NCI-H345 (cell line): ENCODE results near the gene APOBEC3F.
"Not testable (repeated sequence)": the region's sequence is repeated elsewhere in the genome, so short reads cannot be mapped to it uniquely, and the experiment has no call there.

Source experiments
- DNase-seq: peaks from one replicate; lab custom pipeline; 2025; lab: John Stamatoyannopoulos, UW

The APOBEC3F gene

DNA sequence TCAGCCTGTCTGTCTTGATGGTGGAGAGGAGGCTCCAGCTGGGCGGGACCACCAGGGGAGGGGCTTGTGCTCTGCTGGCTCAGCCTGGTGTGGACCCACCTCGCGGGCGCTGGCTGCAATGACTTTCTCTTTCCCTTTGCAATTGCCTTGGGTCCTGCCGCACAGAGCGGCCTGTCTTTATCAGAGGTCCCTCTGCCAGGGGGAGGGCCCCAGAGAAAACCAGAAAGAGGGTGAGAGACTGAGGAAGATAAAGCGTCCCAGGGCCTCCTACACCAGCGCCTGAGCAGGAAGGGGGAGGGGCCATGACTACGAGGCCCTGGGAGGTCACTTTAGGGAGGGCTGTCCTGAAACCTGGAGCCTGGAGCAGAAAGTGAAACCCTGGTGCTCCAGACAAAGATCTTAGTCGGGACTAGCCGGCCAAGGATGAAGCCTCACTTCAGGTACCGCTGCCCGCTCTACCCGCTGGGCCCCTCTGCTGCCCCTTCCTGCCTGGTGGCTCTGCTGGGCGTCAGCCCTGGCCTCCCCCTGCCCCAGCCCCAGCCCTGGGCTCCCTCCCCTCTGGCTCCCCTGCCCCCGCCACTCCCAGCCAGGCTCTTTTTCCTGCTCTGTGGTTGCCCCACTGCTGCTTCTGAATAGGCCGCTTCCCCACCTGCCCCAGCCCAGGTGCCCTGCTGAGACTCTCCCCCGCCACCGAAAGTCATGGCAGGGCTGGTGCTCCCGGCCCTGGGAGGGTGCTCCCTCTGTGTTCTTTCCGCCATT is at the start of gene APOBEC3F:
TSS of gene APOBEC3F (plus strand) at position 327 of the 759 bp plus-strand sequence. CDS start at position 424, 97 bp downstream.
- DNase-seq: not testable (repeated sequence)

DNA sequence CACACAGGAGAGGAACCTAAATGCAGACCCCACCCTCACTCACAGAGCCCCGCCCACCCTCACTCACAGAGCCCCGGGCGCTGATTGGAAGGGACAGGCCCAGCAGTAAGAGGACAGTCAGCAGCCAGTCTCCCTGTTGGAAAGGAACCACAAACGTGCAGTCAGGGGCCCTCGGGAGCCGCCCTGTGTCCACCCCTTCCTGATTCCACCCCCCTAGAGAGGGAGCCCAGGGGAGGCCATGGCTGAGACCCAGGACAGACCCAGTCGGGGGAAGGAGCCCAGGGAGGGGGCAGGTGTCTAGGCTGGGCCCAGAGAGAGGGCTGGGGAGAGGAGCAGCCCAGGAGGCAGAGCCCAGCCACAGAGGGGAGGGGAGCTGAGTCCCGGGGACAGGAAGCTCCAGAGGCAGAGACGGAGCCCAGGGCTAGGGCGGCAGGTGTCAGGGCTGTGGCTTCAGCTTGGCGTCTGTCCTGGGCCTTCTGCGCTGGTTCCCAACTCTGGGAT is 47.7 kb upstream of the APOBEC3F start:
- peak; percentile 54 for DNase-seq

DNA sequence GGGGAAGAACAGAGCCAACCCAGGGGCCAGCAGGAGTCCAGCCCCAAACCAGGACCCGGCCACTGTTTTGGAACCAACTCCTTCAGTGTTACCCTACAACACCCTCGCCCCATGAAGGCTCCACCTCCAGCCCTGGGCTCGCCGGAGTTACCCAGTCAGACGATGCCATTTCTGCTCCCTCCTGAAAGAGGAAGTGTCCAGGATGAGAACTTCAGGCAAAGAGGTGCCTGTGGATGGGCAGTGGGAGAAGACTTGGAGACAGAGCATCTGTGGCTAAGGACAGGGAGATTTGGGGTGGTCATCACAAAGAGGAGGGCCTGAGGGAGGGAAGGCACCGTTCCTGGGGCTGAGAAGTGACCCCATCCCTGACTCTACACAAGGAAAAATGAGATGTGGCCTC is 44.6 kb upstream of the APOBEC3F start:
- DNase-seq: no peak

DNA sequence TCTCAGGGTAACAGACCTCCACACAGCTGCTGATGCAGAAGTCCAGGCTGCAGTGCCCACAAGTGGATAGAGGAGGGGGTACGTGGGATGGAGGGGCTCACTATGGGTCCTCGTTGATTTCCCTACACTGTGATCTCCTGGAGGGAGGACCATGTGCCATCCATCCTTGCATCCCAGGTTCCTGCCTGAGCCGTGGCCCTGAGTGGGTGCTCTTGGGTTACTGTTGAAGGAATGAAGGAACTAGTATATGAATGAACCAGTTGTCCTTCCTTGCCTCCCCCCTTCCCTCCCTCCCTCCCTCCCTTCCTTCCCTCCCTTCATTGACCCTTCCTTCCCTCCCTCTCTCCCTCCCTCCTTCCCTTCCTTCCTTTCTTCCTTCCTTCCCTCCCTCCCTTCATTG is 43.1 kb upstream of the APOBEC3F start:
- DNase-seq: no peak

DNA sequence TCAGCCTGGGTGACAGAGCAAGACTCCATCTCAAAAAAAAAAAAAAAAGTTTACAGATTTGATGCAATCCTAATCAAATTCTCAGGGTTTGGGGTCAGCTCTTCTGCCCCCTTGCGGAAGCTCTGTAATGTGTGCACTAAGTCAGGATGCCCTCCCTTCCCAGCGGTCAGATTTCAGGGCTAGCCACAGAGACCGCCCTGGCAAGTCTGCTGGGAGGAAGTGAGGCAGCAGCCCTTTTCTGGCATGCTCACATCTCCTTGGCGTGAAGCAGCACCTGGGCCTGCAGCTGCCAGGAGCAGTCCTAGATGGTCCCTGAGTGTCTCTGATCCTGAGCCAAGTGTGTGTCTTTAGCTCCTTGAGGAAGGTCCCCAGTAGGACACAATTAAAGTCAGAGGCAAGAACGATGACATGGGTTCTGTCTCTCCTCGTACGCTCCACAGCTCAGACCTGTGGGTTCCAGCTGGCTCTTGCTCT is 37.5 kb upstream of the APOBEC3F start:
- DNase-seq: no peak

DNA sequence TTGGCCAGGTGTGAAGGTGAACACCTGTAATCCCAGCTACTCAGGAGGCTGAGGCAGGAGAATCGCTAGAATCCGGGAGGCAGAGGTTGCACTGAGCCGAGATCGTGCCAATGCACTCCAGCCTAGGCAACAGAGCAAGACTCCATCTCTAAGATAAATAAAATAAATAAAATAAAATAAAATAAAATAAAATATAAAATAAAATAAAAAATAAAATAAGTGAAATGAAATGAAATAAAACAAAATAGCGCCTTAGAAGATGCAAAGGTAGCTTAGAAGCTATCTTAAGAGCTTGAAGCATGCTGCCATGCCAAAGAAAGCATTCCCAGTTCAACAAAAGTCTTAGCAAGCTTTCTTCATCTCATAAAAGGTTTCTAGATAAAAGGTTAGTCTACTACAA is 33.5 kb upstream of the APOBEC3F start:
- DNase-seq: no peak

DNA sequence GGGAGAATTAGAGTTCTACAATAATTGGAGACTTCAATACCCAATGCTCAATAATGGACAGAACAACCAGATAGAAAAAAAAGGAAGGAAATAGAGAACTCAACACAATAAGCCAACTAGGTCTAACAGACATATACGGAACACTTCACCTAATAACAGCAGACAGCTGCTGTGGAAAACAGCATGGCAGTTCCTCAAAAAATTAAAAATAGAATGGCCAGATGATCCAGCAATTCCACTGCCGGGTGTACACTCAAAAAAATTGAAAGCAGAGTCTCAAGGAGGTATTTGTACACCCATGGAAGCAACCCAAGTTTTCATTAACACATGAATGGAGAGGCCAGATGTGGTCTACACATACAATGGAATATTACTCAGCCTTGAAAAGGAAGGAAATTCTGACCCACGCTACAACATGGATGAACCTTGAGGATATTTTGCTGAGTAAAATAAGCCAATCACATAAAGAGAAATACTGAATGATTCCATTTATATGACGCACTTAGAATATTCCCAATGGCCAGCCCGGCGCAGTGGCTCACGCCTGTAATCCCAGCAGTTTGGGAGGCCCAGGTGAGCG is 32.3 kb upstream of the APOBEC3F start:
- DNase-seq: not testable (repeated sequence)

DNA sequence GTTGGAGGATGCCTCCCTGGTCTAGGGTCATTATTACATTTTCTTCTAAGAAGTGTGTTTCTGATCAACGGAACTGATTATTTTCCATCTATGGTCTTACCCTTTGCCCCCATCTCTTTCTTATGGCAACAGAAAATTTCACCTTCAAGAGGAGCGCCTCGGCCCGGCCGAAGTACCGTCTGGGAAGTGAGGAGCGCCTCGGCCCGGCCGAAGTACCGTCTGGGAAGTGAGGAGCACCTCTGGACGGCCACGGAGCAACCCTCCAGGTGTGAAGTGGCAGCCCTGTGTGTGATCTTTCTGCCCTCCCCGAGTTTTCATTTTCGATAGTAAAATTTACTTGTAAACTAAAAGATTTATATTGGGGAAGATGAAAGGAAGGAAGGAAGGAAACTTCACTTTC is 29.7 kb upstream of the APOBEC3F start:
- no peak for DNase-seq

DNA sequence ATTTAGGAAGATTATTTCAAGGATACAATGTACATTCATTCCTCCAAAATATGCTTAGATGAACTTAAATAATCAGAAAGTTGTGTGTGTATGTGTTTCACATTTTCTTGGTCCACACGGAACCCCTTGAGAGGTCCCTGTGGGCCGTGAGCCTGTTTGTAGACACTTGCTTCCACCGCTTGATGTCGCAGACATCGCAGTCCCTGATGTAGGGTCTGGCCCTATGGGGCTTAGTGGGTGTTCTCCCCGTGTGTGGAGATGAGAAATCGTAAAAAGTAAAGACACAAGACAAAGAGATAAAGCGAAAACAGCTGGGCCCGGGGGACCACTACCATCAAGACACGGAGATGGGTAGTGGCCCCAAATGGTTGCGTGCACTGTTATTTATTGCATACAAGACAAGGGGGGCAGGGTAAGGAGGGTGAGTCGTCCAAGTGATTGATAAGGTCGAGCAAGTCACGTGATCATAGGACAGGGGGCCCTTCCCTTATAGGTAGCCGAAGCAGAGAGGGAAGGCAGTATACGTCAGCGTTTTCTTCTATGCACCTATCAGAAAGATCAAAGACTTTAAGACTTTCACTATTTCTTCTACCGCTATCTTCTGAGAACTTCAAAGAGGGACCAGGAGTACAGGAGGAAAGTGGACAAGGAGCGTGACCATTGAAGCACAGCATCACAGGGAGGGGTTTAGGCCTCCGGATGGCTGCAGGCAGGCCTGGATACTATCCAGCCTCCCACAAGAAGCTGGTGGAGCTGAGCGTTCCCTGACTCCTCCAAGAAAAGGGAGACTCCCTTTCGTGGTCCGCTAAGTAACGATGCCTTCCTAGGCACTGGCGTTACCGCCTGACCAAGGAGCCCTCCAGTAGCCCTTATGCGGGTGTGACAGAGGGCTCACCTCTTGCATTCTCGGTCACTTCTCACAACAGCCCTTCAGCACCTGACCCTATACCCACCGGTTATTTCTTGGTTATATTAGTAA is 27.8 kb upstream of the APOBEC3F start:
- DNase-seq: no peak

DNA sequence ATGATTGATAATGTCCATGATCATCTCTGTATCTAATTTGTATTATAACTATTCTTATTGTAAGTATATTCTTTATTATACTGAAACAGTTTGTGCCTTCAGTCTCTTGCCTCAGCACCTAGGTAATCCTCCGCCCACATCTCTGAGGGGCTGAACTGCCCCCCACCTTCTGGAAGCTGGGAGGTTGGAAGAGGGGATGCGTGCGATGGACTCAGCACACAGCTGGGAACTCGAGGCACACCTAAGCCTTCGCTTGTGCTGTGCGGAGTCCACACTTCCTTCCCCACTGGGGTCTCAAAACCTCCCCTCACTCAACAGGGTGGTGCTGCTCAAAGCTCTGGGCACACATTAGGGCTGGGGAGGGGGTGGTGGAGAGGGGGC is 27.1 kb upstream of the APOBEC3F start:
- not testable (repeated sequence) for DNase-seq

DNA sequence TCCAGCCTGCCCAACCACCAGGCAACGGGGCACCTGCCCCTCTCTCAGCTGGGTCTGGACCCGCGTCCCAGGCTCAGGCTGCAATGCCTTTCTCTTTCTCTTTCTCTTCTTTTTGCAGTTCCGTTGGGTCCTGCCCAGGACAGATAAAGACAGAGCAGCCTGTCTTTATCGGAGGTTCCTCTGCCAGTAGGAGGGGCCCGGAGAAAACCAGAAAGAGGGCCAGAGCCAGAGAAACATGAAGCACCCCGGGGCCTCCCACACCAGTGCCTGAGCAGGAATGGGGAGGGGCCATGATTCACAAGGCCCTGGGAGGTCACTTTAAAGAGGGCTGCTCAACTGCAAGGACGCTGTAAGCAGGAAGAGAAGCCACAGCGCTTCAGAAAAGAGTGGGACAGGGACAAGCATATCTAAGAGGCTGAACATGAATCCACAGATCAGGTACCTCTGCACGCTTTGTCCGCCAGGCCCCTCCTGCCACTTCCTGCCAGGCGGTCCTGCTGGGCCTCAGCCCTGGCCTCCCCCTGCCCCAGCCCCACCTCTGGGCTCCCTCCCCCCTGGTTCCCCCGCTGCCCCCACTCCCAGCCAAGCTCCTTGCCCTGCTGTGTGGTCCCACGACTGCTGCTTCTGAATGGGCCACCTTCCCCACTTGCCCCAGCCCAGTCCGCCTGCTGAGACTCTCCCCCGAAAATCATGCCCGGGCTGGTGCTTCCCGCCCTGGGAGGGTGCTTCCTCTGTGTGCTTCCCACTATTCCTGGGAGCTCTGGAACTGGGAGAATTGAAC is 26.5 kb upstream of the APOBEC3F start, which contains the start of gene APOBEC3C:
TSS of gene APOBEC3C (plus strand) at position 316 of the 781 bp plus-strand sequence. CDS start at position 422, 106 bp downstream.
- DNase-seq: no peak

DNA sequence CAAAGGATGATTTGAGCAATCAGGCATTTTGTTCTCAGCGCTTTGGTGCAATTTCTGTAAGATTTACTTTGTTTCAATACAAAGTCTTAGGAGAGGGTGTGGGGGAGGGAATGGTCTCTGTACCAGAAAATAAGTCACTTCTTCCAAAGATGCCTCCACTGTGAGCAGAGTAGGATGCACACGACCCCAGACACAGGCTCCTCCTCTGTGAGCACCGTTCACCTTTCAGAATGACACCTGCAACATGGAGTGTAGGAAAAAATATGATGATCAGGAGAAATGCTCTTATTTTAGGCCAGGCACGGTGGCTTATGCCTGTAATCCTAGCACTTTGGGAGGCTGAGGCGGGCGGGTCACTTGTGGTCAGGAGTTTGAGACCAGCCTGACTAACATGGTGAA is 25.9 kb upstream of the APOBEC3F start:
- not testable (repeated sequence) for DNase-seq

DNA sequence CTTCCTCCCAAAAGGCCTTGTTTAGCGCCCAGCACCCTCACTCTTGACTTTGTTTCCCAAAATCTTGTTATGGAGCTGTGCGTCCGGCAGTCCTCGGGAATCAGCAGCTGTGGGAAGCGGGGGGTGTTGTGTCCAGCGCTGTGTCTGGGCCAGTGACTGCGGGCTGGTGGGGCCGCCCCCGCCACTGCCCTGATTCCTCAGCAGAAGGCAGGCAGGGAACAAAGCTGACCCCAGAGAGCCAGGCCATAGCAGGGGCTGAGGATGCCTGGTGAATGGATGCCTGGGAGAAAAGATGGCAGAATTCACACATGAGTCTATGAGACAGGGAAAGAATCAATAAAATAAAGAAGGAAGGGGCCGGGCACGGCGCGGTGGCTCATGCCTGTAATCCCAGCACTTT is 24.1 kb upstream of the APOBEC3F start:
- no peak for DNase-seq

DNA sequence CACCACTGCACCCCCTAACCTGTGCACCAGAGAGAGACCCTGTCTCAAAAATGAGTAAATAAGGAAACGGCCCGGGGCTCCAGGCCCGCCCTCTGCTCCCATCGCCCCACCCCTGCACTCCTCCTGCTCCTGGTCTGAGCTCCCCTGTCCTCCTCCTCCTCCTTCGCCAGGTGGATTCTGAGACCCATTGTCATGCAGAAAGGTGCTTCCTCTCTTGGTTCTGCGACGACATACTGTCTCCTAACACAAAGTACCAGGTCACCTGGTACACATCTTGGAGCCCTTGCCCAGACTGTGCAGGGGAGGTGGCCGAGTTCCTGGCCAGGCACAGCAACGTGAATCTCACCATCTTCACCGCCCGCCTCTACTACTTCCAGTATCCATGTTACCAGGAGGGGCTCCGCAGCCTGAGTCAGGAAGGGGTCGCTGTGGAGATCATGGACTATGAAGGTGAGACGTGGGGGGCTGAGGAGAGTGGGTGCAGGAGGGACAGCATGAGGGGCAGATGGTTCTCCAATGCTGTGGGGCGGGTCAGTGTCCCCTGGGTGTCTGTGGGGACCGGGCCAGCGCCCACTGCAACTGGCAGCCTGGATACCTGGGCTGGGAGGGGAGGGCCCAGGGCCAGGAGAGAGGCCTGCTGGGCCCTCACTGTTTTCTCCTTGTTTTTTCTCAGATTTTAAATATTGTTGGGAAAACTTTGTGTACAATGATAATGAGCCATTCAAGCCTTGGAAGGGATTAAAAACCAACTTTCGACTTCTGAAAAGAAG is 22.9 kb upstream of the APOBEC3F start:
- DNase-seq: no peak

DNA sequence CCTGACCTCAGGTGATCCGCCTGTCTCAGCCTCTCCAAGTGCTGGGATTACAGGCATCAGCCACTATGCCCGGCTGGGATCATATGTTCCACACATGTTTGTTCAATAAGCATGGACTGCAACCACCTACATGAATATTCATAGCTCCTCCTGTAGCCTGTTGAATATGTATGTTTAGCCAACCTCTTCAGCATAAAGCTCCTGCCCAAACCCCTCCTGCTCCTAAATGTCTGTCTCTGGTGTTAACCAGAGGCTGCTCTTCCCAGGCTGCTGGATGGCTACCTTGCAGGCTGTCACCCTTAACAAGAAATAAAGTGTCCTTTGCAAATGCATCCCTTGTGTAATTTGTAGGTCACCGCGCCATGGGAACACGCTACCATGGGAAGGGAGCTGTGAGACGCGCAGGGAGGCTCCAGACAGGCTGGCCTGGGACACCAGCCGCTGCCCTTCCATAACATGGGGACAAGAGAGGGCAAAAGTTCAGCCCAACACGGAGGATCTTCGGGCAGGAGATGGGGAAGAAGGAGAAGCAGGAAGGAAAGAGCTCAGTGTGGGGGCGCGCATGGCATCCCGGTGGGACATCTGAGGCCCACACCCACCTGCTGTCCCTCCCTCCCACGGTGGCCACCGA is 20.5 kb upstream of the APOBEC3F start:
- not testable (repeated sequence) for DNase-seq

DNA sequence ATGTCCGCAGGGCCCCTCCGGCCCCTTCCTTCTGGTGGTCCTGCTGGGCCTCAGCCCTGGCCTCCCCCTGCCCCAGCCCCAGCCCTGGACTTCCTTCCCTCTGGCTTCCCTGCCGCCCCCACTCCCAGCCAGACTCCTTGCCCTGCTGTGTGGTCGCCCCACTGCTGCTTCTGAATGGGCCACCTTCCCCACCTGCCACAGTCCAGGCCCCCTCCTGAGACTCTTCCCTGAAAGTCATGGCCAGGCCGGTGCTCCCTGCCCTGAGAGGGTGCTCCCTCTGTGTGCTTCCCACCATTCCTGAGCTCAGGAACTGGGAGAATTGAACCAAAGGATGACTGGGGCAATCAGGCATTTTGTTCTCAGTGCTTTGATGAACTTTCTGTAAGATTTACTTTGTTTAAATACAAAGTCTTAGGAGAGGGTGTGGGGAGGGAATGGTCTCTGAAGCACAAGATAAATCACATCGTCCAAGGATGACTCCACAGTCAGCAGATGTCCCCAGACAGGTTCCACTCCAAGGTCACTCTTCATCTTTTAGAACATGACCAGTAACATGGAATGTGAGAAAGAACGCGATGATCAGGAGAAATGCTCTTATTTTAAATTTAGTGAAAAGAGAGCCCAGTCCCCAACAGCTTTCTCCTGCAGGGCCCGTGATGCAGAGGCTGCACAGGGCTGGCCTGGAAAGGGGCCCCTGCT is 19.0 kb upstream of the APOBEC3F start:
- no peak for DNase-seq

DNA sequence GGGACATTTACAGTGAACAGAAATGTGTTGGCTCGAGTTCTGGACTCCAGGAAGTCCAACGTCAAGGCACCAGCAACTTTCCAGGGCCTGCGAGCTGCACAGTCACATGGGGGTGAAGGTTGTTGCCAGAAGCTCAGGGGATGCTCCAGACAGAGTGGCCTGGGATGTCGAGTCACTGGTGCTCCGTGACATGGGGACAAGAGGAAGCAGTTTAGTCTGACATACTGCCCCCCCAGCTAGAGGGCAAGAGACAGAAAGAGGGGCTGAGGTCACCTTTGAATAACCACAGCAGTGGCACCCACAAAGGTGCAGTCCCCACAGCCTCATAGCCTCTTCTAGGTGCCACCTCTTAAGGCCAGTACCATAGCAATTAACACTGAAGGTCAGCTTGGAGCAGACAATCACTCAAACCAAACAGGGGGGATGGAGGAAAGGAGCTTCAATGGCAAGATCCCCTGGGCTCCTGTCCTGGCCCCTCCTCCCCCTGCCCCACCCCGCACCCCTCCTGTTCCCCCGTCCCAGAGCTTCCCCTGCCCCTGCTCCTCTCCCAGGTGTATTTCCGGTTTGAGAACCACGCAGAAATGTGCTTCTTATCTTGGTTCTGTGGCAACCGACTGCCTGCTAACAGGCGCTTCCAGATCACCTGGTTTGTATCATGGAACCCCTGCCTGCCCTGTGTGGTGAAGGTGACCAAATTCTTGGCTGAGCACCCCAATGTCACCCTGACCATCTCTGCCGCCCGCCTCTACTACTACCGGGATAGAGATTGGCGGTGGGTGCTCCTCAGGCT is 15.9 kb upstream of the APOBEC3F start:
- DNase-seq: no peak

DNA sequence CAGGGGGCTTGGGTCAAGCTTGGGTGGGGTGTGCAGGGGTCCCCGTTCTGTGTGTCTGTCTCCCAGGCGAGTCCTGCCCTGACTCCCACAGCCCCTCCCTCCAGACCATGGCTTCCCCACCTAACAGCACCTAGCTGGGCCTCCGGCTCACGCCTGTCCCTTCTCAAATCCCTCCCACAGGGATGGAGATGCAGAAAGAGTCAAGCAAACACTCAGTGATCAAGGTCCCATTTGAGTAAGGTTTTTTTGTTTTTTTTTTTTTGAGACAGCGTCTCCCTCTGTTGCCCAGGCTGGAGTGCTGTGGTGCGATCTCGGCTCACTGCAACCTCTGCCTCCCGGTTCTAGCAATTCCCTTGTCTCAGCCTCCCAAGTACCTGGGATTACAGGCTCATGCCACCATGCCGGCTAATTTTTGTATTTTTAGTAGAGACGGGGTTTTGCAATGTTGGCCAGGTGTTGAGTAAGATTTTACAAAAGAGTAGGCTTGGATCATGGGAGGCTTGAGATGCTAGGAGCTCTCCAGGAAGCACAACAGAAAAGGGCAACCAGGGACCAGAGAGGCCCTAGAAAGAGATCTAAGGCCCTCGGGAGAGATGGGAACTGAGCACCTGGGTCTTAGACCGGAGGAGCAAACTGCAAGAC is 14.0 kb upstream of the APOBEC3F start:
- no peak for DNase-seq
